Fibroblast of the aortic adventitia (primary cell): ENCODE data around the gene AKAP10. TPM values are rescaled to one million over a fixed set of nuclear protein-coding genes. Genes with fewer than 3 reads are reported as not detected.
"Not testable (repeated sequence)": the region's sequence is repeated elsewhere in the genome, so short reads cannot be mapped to it uniquely, and the experiment has no call there.

Experiments used
- DNase-seq: peaks from one replicate; pipeline ENCODE4 v3.0.0-alpha.2; 2010; ENCODE audit warnings: low read depth
- H3K4me3 ChIP-seq: 2 replicates; pipeline ENCODE4 v1.5.1; 2011; ENCODE audit warnings: low read depth, mild to moderate bottlenecking, control low read depth, low read length, moderate library complexity
- CTCF ChIP-seq: IDR thresholded peaks from 2 replicates; pipeline ENCODE4 v1.5.1; 2011; ENCODE audit warnings: mild to moderate bottlenecking, low read length, control low read depth, inconsistent platforms; ENCODE audit not compliant: insufficient read depth
- total RNA-seq: library from RNA; depleted of rRNA; stranded (reverse); fragments of >200 nt; gene quantifications from 2 replicates; pipeline ENCODE4 v1.2.3, GENCODE V29; 2012; ENCODE audit warnings: low replicate concordance

AKAP10 gene
- total RNA-seq = 26.8 and 28.3 TPM in 2 replicates

GRCh38 chr17:19977293-19978208 lies at the start of gene AKAP10:
TSS of gene AKAP10 (minus strand) at chr17:19977828. CDS start at chr17:19977679, 149 bp downstream.
- DNase-seq = peak; percentile 75
- peak within 1 kb of the TSS; percentile 93 for H3K4me3 ChIP-seq
- no peak for TF ChIP-seq CTCF

GRCh38 chr17:20026960-20027359 lies 49.3 kb upstream of the AKAP10 start:
- no peak for DNase-seq
- TF ChIP-seq CTCF = no peak
- H3K4me3 ChIP-seq = no peak overlapping the region

- H3K4me3 ChIP-seq = no peak overlapping the region
- no peak for DNase-seq
- TF ChIP-seq CTCF = no peak
Observed at GRCh38 chr17:20022701-20023100, 45.1 kb upstream of the AKAP10 start.

GRCh38 chr17:20016475-20016992 lies 38.9 kb upstream of the AKAP10 start:
- H3K4me3 ChIP-seq = not testable (repeated sequence)

GRCh38 chr17:20012017-20012536 lies 34.4 kb upstream of the AKAP10 start:
- TF ChIP-seq CTCF = no peak
- no peak for DNase-seq
- H3K4me3 ChIP-seq = no peak overlapping the region

More at GRCh38 chr17:20016475-20016992, 38.9 kb upstream of the AKAP10 start:
- not testable (repeated sequence) for DNase-seq

GRCh38 chr17:20010936-20011335 lies 33.3 kb upstream of the AKAP10 start:
- TF ChIP-seq CTCF = no peak
- no peak overlapping the region for H3K4me3 ChIP-seq
- no peak for DNase-seq
